Measurements from ENCODE around the gene DCXR. TPM values are rescaled to one million over a fixed set of nuclear protein-coding genes. Genes with fewer than 3 reads are reported as not detected.

The DCXR gene
- total and polyA plus RNA-seq, 2 of the 13 experiments (the other 11 are each of a cell fraction or from before 2014, with no cell fraction given): 287 to 311 TPM

DNA sequence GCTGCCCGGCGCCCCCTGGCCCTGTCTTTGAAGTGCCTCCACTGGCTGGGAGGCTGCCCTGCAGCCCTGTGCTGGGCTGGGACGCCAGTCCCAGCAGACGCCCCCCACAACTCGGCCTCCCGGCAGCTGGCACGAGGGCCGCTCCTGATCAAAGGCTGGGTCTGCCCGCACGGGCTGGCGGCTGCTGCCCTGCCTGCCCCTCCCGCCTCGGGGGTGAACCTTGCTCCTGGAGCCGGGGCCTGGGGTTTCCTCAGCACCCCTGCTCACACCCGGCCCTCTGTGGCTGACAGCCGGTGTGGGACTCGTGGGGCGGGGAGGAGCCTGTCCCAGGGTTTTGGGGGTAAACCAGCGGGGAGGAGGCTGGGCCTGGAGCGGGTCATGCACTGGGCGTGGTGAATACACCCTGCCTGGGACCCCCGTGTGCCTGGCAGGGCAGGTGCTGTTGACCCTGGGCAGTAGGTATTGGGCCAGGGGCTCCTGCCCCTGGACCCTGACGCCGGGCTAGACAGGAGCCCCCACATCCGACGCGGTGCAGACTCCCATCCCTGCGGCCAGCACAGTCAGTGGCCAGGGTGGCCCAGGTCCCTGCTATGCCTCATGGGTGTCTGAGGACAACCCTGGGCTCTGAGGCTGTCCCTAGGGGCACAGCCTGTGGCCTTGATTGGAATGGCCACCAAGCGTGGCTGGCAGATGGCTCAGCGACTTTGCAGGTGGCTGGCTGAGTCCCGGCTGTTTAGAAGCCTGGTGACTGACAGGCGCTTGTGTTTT lies 36.5 kb downstream of the DCXR start (continued):
- TF ChIP-seq, protein P1, sequence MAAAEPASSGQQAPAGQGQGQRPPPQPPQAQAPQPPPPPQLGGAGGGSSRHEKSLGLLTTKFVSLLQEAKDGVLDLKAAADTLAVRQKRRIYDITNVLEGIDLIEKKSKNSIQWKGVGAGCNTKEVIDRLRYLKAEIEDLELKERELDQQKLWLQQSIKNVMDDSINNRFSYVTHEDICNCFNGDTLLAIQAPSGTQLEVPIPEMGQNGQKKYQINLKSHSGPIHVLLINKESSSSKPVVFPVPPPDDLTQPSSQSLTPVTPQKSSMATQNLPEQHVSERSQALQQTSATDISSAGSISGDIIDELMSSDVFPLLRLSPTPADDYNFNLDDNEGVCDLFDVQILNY (CRISPR knock-in tag; conservative IDR thresholded peaks at IDR 0.05): peak; percentile 59; the same call in 1 of the 2 replicates
- no peak; the same call in 1 of the 2 replicates for TF ChIP-seq TBP (CRISPR knock-in tag; IDR thresholded peaks at IDR 0.05)
- no peak for TF ChIP-seq ZFP36 (IDR thresholded peaks at IDR 0.05; ENCODE audit: borderline replicate concordance, low read depth, low read length, partially characterized antibody)
- TF ChIP-seq ZEB1 (IDR thresholded peaks at IDR 0.05; ENCODE audit: insufficient replicate concordance, low read depth): no peak
- TF ChIP-seq, protein P2, sequence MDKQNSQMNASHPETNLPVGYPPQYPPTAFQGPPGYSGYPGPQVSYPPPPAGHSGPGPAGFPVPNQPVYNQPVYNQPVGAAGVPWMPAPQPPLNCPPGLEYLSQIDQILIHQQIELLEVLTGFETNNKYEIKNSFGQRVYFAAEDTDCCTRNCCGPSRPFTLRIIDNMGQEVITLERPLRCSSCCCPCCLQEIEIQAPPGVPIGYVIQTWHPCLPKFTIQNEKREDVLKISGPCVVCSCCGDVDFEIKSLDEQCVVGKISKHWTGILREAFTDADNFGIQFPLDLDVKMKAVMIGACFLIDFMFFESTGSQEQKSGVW (CRISPR knock-in tag; IDR thresholded peaks at IDR 0.05; ENCODE audit: borderline replicate concordance): no peak
- TF ChIP-seq HHEX (CRISPR knock-in tag; IDR thresholded peaks at IDR 0.05): 0 out of 2 replicates have a peak, but pooled peaks have one; percentile 50
- no peak; the same call in 1 of the 2 replicates for TF ChIP-seq KDM5A (IDR thresholded peaks at IDR 0.05; ENCODE audit: borderline replicate concordance, low read length)
- peak; percentile 85; the same call in 1 of the 2 replicates for TF ChIP-seq CBX5 (CRISPR knock-in tag; IDR thresholded peaks at IDR 0.05; ENCODE audit: borderline replicate concordance)
- TF ChIP-seq, protein P3, sequence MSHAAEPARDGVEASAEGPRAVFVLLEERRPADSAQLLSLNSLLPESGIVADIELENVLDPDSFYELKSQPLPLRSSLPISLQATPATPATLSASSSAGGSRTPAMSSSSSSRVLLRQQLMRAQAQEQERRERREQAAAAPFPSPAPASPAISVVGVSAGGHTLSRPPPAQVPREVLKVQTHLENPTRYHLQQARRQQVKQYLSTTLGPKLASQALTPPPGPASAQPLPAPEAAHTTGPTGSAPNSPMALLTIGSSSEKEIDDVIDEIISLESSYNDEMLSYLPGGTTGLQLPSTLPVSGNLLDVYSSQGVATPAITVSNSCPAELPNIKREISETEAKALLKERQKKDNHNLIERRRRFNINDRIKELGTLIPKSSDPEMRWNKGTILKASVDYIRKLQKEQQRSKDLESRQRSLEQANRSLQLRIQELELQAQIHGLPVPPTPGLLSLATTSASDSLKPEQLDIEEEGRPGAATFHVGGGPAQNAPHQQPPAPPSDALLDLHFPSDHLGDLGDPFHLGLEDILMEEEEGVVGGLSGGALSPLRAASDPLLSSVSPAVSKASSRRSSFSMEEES (CRISPR knock-in tag; IDR thresholded peaks at IDR 0.05): peak; percentile 92
- TF ChIP-seq ZFYVE20 (CRISPR knock-in tag; IDR thresholded peaks at IDR 0.05; ENCODE audit: borderline replicate concordance, low read depth): no peak
- TF ChIP-seq, protein P4, sequence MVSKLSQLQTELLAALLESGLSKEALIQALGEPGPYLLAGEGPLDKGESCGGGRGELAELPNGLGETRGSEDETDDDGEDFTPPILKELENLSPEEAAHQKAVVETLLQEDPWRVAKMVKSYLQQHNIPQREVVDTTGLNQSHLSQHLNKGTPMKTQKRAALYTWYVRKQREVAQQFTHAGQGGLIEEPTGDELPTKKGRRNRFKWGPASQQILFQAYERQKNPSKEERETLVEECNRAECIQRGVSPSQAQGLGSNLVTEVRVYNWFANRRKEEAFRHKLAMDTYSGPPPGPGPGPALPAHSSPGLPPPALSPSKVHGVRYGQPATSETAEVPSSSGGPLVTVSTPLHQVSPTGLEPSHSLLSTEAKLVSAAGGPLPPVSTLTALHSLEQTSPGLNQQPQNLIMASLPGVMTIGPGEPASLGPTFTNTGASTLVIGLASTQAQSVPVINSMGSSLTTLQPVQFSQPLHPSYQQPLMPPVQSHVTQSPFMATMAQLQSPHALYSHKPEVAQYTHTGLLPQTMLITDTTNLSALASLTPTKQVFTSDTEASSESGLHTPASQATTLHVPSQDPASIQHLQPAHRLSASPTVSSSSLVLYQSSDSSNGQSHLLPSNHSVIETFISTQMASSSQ (IDR thresholded peaks at IDR 0.05; ENCODE audit: low read depth): no peak; the same call in 1 of the 2 replicates
- TF ChIP-seq, protein P4 (CRISPR knock-in tag; IDR thresholded peaks at IDR 0.05; ENCODE audit: borderline replicate concordance): peak; percentile 79; the same call in 1 of the 2 replicates
- peak; percentile 99 for TF ChIP-seq ZBTB7B (CRISPR knock-in tag; IDR thresholded peaks at IDR 0.05)
- TF ChIP-seq PCBP2 (optimal IDR thresholded peaks at IDR 0.05; ENCODE audit: low read depth, low read length, poor library complexity, severe bottlenecking): no peak
- TF ChIP-seq, protein P5, sequence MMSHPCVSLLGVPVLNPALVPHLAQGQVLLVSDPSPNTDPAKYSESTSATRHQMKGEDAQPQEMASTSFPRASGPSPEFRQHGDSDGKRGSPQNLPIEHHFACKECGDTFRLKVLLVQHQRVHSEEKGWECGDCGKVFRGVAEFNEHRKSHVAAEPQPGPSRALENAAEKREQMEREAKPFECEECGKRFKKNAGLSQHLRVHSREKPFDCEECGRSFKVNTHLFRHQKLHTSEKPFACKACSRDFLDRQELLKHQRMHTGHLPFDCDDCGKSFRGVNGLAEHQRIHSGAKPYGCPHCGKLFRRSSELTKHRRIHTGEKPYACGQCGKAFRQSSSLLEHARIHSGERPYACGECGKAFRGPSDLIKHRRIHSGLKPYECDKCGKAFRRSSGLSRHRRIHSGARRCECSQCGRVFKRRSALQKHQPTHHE (CRISPR knock-in tag; IDR thresholded peaks at IDR 0.05; ENCODE audit: borderline replicate concordance): no peak
- TF ChIP-seq KLF11 (CRISPR knock-in tag; IDR thresholded peaks at IDR 0.05): peak; percentile 37; the same call in 1 of the 2 replicates
- no peak for TF ChIP-seq ELF4 (CRISPR knock-in tag; IDR thresholded peaks at IDR 0.05; ENCODE audit: borderline replicate concordance)
- TF ChIP-seq GABPA (IDR thresholded peaks at IDR 0.05; ENCODE audit: low read depth, low read length): no peak
- TF ChIP-seq GABPA (CRISPR knock-in tag; IDR thresholded peaks at IDR 0.05; ENCODE audit: low read depth): peak; percentile 25
- peak; percentile 94 for TF ChIP-seq ZFP37 (CRISPR knock-in tag; IDR thresholded peaks at IDR 0.05; ENCODE audit: borderline replicate concordance)
- peak; percentile 95 for TF ChIP-seq RARA (CRISPR knock-in tag; IDR thresholded peaks at IDR 0.05)
